ENCODE measurements around the gene DNAJC19.
A peak's percentile ranks its signal among the peaks of the same experiment; 100 is the strongest.

Gene DNAJC19

DNA sequence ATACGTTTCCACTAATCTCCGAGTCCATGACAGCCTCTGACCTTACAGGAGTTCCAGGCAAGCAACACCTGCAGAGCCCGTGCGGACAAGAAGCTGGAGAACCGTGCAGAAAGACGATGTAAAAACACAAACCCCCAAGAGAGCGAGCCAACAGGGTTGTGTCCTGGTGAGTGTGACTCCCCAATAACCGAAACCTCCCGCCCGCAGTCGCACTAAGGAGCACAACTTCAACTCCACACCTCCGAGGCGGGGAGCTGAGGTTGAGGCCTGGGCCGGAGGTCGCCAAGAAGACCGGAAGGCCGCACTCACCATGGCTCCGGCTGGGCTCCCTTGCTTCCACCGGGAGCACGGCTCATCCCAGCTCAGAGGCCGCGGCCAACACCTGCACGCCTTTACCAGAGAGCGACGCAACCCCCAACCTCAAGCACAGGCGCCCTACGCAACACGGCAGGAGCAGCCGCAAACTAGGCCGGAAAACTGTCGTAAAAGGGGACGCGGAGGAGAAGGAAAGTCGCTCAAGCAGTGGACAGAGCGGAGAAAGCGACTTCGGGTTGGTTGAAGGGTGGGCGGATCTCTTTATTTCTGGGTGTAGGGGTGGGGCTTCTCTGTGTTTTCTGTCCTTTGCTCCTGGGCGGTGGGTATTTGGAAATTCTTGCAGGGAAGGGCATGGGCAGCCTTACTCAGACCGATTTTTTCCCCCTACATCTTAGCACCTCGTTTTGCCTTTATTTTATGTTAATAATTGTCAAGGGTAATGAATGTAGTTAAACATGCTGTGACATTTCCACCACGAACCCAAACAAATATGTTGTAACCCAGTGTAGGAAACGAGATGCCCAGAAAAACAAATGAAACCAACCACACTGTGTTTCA is at the start of gene DNAJC19:
Gene DNAJC19 (minus strand): TSS at position 446 of the 873 bp plus-strand sequence. CDS start 134 bp downstream, at position 312.
- Histone ChIP-seq H3K36me3 (ENCODE audit: insufficient read depth, low read length) (peaks cover 20% of the 10 kb centered on the region; the same call in 1 of the 2 replicates), H3K4me2 (ENCODE audit: low read length) (peak within 1 kb of the TSS; percentile 81), H3K9ac (ENCODE audit: low read length) (peak within 1 kb of the TSS; percentile 79), H3K79me2 (ENCODE audit: insufficient read depth, low read length) (peaks cover 4% of the 10 kb centered on the region; the same call in 1 of the 2 replicates), H3K4me3 (ENCODE audit: low read depth, low read length, poor library complexity, severe bottlenecking) (peak within 1 kb of the TSS; percentile 81), H4K20me1 (ENCODE audit: insufficient read depth, low read length) (no peaks in the 10 kb centered on the region), H3K9me2 (ENCODE audit: low read depth, low read length) (no peaks in the 10 kb centered on the region), H3K4me1 (ENCODE audit: insufficient read depth, low read length, severe bottlenecking) (peaks cover 18% of the 10 kb centered on the region), H3F3A (ENCODE audit: insufficient read depth, low read length) (peaks cover 4% of the 10 kb centered on the region; the same call in 1 of the 2 replicates), H3K27me3 (ENCODE audit: insufficient read depth, low read length) (no peaks in the 10 kb centered on the region), H3K9me3 (ENCODE audit: low read length) (no peaks in the 10 kb centered on the region), H3K27ac (ENCODE audit: low read depth, low read length, poor library complexity, severe bottlenecking) (peak within 1 kb of the TSS; percentile 18), H2AFZ (ENCODE audit: low read length) (peak within 1 kb of the TSS; percentile 65)
- TF ChIP-seq, protein P1, sequence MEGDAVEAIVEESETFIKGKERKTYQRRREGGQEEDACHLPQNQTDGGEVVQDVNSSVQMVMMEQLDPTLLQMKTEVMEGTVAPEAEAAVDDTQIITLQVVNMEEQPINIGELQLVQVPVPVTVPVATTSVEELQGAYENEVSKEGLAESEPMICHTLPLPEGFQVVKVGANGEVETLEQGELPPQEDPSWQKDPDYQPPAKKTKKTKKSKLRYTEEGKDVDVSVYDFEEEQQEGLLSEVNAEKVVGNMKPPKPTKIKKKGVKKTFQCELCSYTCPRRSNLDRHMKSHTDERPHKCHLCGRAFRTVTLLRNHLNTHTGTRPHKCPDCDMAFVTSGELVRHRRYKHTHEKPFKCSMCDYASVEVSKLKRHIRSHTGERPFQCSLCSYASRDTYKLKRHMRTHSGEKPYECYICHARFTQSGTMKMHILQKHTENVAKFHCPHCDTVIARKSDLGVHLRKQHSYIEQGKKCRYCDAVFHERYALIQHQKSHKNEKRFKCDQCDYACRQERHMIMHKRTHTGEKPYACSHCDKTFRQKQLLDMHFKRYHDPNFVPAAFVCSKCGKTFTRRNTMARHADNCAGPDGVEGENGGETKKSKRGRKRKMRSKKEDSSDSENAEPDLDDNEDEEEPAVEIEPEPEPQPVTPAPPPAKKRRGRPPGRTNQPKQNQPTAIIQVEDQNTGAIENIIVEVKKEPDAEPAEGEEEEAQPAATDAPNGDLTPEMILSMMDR (IDR thresholded peaks at IDR 0.05; ENCODE audit: low read length): no peak
- no peak for TF ChIP-seq EZH2 (IDR thresholded peaks at IDR 0.05; ENCODE audit: borderline replicate concordance, low read length)

GRCh38 chr3:181030948-181031347 is 41.4 kb upstream of the DNAJC19 start:
- no peaks in the 10 kb centered on the region for H4K20me1 ChIP-seq (ENCODE audit: insufficient read depth, low read length)
- H3K79me2 ChIP-seq (ENCODE audit: insufficient read depth, low read length): no peaks in the 10 kb centered on the region
- H3K9me2 ChIP-seq (ENCODE audit: low read depth, low read length): no peaks in the 10 kb centered on the region
- no peak overlapping the region for H3K4me2 ChIP-seq (ENCODE audit: low read length)
- no peak overlapping the region for H2AFZ ChIP-seq (ENCODE audit: low read length)
- no peaks in the 10 kb centered on the region for H3K27me3 ChIP-seq (ENCODE audit: insufficient read depth, low read length)
- H3K36me3 ChIP-seq (ENCODE audit: insufficient read depth, low read length): no peaks in the 10 kb centered on the region
- TF ChIP-seq, protein P1 (IDR thresholded peaks at IDR 0.05; ENCODE audit: low read length): no peak
- TF ChIP-seq EZH2 (IDR thresholded peaks at IDR 0.05; ENCODE audit: borderline replicate concordance, low read length): no peak
- no peak overlapping the region for H3K9ac ChIP-seq (ENCODE audit: low read length)
- H3K4me3 ChIP-seq (ENCODE audit: low read depth, low read length, poor library complexity, severe bottlenecking): no peak overlapping the region
- H3K9me3 ChIP-seq (ENCODE audit: low read length): no peaks in the 10 kb centered on the region
- H3K27ac ChIP-seq (ENCODE audit: low read depth, low read length, poor library complexity, severe bottlenecking): no peak overlapping the region
- H3K4me1 ChIP-seq (ENCODE audit: insufficient read depth, low read length, severe bottlenecking): no peaks in the 10 kb centered on the region
- H3F3A ChIP-seq (ENCODE audit: insufficient read depth, low read length): no peaks in the 10 kb centered on the region

DNA sequence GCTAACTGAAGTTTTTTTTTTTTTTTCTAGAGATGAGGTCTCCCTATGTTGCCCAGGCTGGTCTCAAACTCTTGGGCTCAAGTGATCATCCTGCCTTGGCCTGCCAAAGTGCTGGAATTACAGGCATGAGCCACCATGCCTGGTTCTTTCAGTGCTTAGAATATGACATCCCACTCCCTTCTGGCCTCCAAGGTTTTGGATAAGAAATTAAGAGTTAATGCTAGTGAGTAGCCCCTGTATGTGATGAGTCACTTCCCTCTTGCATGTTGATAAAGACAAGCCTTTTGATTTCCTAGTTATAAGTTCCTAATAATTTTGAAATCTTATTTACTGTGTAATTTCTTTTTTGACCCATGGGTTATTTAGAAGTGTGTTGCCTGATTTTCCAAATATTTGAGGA is 35.7 kb upstream of the DNAJC19 start:
- H2AFZ ChIP-seq (ENCODE audit: low read length): no peak overlapping the region

More for the DNA sequence above, 35.7 kb upstream of the DNAJC19 start:
- H3K4me3 ChIP-seq (ENCODE audit: low read depth, low read length, poor library complexity, severe bottlenecking): no peak overlapping the region
- H3K27ac ChIP-seq (ENCODE audit: low read depth, low read length, poor library complexity, severe bottlenecking): no peak overlapping the region
- no peaks in the 10 kb centered on the region for H4K20me1 ChIP-seq (ENCODE audit: insufficient read depth, low read length)
- no peaks in the 10 kb centered on the region for H3K9me3 ChIP-seq (ENCODE audit: low read length)
- no peaks in the 10 kb centered on the region for H3K27me3 ChIP-seq (ENCODE audit: insufficient read depth, low read length)
- no peak for TF ChIP-seq EZH2 (IDR thresholded peaks at IDR 0.05; ENCODE audit: borderline replicate concordance, low read length)
- TF ChIP-seq, protein P1 (IDR thresholded peaks at IDR 0.05; ENCODE audit: low read length): no peak
- H3F3A ChIP-seq (ENCODE audit: insufficient read depth, low read length): no peaks in the 10 kb centered on the region
- H3K36me3 ChIP-seq (ENCODE audit: insufficient read depth, low read length): no peaks in the 10 kb centered on the region
- no peaks in the 10 kb centered on the region for H3K9me2 ChIP-seq (ENCODE audit: low read depth, low read length)
- H3K4me2 ChIP-seq (ENCODE audit: low read length): no peak overlapping the region
- H3K4me1 ChIP-seq (ENCODE audit: insufficient read depth, low read length, severe bottlenecking): no peaks in the 10 kb centered on the region
- H3K79me2 ChIP-seq (ENCODE audit: insufficient read depth, low read length): no peaks in the 10 kb centered on the region
- H3K9ac ChIP-seq (ENCODE audit: low read length): no peak overlapping the region

Data from OCI-LY1 (cell line).